ENCODE data around the gene QPRT.
A peak's percentile ranks its signal among the peaks of the same experiment; 100 is the strongest.
"Not testable (repeated sequence)": the region's sequence is repeated elsewhere in the genome, so short reads cannot be mapped to it uniquely, and the experiment has no call there.

QPRT gene

DNA sequence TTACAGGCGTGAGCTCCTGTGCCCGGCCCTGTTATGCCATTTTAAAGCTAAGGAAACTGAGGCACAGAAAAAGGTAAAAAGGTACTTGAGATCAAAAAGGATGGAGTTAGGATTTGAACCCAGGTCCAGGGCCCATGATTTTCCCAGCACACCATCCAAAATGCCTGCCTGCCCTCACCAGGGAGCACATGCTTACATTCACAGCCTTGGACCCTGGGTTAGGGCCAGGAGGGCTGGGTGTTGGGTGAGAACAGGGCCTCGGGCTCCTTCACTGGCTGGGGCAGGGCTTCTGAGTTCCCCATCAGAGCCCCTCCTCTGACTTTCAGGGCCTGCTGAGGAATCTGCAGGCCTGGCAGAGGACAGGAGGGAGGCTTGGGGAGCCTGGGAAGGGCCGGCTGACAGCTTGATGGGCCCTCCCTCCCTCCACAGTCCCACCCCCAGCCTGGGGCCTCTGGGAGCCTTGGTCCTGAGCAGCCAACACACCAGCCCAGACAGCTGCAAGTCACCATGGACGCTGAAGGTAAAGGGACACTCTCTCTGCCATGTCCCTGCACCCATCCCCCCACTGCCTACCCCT lies at the start of gene QPRT:
QPRT (plus strand) TSS at position 490 of the 577 bp plus-strand sequence; CDS start at position 508, 18 bp downstream.
- DNase-seq: peak; percentile 48 to 55

DNA sequence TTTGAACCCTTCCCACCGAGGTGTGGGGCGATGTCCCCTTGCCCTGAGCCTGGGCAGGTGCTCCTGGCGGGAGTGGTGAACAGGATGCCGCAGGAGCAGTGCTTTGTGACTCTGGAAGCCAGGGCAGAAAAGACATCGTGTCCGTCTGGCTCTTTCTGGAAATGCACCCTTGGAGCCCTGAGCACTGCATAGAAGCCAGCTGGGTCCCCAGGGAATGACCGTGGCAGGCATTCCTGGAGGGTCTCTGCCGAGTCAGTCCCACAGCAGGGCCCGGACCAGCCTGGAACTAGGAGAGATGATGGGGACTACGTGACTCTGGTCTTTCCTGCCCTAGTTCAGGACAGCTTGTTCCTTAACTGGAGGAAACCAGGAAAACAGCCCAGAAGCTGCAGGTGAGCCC lies 49.7 kb upstream of the QPRT start:
- not testable (repeated sequence) for DNase-seq

DNA sequence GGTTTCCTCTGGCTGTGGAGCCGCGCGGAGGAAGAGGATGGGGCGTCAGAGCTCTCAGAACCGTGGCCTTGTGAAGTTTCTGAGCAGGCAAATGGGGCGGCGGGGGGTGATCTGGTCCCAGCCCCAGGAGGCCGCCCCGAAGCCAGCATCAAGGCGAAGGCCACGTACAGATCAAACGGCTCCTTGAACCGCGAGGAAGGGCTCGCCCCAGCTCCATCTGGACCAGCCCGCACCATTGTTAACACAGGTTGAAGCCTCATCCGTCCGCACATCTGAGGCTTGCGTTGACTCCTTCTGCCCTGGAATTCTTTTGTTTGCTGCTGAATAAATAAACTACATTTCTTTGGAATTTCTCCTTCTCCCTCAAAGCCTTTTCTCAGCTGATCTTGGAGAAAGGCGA lies 47.3 kb upstream of the QPRT start:
- not testable (repeated sequence) for DNase-seq

DNA sequence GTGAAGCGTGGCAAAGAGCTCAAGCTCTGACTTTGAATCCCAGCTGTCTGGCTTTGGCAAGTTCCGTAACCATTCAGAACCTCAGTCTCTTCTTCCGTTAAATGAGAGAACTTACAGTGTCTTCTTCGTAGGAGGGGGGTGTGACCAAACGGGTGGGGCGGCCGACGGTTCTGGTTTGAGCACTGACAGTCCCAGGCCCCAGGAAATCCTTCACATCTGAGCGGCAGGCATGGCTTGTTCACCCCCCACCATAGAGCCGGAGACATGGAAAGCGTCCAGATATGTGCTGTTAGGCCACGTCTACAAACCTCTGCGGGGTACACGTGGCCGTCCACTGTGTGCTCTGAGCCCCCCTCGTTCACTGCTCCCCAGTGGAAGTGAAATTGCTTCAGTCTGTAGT lies 43.1 kb upstream of the QPRT start:
- DNase-seq: not testable (repeated sequence)

DNA sequence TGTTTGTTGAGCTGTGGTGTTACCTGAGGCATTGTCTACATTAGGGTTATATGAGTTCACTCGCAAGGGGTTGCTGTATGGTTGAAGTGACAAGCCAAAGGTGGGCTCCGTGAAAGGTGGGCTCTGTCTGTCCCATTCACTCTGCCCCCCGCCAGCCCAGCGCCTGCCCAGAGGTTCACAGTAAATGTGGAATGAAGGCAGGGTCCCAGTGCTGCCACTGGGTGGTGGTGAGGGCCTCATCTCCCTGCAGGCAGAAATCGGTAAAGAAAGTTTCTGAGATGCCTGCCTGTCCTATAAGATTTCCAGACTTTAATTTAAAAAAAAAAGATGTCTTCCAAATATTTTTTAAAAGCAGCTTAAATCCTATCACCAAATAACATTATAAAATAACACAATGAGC lies 42.6 kb upstream of the QPRT start:
- DNase-seq: not testable (repeated sequence)

DNA sequence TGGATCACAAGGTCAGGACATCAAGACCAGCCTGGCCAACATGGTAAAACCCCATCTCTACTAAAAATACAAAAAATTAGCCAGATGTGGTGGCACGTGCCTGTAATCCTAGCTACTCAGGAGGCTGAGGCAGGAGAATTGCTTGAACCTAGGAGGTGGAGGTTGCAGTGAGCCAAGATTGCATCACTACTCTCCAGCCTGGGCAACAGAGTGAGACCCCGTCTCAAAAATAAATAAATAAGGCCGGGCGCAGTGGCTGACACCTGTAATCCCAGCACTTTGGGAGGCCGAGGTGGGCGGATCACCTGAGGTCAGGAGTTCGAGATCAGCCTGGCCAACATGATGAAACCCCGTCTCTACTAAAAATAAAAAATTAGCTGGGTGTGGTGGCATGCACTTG lies 40.2 kb upstream of the QPRT start:
- DNase-seq: not testable (repeated sequence)

DNA sequence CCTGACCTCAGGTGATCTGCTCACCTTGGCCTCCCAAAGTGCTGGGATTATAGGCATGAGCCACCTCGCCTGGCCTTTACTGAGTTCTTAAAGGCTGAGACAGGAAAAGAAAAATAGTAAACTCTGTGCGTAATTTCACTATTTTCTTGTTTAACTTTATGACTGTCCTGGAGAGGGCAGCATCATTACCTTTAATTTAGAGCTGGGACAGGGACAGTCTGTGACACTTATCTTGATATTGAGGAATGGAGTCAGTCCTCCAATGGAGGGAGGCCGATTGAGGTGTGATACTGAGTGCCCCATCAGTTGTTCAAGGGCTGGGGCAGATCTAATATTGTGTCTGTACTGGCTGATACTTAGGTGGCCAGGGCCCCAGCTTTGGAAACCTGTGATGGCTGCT lies 37.4 kb upstream of the QPRT start:
- peak in 1 of 2 experiments; percentile 36 for DNase-seq

DNA sequence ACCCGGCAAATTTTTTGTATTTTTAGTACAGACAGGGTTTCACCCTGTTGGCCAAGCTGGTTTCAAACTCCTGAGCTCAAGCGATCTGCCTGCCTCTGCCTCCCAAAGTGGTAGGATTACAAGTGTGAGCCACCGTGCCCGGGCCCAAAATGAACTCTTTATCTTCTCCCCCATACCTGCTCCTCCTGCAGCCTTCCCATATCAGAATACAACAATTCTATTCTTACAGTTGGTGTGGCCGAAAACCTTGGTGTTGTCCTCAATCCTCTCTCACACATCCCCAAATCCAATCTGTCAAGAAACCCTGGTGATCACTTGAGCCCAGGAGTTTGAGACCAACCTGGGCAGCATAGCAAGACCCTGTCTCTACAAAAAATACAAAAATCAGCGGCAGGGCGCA lies 35.4 kb upstream of the QPRT start:
- no peak for DNase-seq

DNA sequence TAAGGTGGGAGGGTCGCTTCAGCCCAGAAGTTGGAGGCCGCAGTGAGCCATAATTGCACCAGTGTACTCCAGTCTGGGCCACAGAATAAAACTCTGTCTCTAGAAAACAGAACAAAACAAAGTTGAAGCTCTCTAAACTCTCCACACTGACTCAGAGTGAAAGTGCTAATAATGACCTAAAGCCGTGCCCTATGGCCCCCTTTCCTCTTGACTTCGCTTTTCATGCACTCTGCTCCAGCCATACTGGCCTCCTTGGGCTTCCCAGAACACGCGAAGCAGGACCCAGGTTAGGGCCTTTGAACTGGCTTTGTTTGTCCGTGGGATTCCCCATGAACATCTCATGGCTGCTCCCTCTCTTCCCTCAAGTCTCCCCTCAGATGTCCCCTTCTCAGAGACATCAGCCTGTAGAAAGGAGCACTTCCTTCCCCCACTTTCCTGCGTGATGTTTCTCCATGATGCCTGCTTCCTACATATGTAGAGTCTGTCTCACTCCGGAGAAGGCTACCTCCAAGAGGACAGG lies 34.6 kb upstream of the QPRT start:
- DNase-seq: no peak

DNA sequence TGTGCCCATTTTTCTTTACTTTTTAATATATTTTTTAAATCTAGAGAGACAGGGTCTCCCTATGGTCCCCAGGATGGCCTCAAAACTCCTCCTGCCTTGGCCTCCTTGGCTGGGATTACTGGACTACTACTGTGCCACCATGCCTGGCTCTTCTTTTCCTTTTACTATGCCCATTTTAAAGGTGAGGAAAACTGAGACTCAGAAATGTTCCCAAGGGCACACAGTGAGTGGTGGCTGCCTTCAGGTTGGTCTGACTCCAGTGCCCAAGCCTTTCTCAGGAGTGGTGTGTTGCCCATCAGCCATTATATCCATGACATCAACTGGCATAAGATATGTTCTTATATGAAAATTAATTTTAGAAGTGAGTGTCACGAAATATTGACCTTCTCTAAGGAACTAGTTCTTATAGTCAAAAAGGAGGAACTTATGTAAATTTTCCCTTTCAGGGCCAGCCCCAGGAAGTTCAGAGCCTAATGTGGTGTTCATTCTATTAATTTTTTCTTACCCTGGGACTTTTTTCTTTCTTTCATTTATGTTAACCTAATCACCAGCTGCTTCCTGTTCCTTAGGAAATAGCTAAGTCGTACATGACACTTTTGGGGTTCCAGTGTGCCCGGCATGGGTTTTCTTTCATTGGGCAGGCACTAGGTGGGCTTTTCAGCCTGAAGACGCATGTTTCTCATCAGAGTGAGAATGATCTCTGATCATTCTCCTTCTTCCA lies 33.8 kb upstream of the QPRT start:
- DNase-seq: no peak

DNA sequence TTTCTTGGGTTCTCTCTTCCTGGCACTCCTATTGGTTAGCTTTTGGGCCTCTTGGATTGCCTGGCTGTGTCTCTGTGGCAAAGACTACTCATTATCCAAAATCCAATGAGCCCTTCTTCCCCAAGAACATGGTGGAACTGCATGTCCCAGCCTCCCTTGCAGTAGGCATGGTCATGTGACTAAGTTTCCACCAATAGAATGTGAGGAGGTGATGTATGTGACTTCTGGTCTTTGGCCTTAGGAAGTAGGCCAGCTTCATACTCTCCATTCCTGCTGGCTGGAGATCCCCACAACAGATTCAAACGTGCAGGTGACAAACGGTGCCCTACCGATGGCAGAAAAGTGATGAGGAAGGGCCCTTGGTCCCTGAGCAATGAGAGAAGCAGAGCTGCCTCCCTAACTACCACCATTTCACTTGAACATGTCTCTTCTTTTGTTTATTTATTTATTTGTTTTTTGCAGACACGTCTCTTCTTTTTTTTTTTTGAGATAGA lies 33.2 kb upstream of the QPRT start:
- peak; percentile 47 to 52 for DNase-seq

DNA sequence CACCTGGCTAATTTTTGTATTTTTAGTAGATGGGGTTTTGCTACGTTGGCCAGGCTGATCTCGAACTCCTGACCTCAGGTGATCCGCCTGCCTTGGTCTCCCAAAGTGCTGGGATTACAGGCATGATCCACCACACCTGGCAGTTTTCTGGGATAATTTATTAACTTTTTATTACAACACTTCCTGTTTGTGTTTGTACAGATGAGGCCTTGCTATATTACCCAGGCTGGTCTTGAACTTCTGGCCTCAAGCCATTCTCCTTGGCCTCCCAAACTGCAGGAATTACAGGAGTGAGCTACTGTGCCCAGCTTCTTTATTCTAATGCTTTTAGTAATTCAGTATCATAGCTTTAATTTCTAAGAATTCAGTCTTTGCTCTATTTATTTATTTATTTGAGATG lies 32.0 kb upstream of the QPRT start:
- DNase-seq: no peak

DNA sequence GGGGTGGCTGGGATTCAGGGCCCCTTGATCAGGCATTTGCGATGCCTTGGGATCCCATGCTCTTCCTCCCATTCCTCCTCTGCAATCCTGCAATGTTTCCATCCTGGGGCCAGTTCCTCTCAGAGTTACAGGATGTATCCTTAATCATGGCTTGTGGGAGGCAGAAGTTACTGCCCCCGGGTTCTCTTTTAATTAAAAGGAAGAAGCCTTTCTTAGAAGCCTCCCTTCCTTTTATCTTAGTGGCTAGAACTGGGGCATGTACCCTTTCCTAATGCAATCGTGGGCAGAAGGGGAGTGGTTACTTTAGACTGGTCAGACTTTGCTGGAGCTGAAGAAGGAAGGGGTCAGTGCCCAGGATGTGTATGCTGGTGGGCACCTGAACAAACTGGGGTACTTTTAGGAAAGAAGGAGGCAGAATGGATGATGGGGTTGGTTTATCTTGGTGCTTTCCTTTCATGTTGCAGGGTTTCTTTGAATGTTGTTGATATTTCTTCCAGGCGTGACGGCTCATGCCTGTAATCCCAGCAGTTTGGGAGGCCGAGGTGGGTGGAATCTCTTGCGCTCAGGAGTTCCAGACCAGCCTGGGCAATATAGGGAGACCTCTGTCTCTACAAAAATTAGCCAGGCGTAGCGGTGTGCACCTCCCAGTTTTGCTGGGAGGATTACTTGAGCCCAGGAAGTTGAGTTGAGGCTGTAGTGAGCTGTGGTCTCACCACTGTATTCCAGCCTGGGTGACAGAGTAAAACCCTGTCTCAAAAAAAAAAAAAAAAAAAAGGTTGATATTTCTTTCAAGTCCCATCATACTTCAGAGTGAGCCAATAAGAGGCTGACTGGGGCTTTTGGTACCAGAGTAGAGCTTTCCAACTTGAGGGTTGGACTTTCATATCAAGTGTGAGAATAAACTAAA lies 29.1 kb upstream of the QPRT start:
- peak; percentile 19 to 36 for DNase-seq

DNA sequence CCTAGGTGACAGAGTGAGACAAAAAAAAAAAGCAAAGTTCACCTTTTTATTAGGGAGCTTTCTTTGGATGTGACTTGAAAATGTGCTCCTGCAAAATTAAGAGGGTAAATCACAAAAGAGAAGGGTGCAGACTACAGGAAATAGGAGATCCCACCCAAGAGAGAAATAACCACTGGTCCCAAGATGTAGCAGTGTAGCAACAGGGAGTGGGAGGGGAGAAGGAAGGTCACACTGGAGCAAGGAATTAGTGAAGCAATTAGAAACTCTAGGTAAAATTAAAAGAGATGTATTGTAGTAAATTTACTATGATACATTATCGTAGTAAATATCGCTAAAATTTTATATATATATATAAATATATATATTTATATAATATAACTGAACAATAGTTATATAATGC lies 28.2 kb upstream of the QPRT start:
- no peak for DNase-seq

DNA sequence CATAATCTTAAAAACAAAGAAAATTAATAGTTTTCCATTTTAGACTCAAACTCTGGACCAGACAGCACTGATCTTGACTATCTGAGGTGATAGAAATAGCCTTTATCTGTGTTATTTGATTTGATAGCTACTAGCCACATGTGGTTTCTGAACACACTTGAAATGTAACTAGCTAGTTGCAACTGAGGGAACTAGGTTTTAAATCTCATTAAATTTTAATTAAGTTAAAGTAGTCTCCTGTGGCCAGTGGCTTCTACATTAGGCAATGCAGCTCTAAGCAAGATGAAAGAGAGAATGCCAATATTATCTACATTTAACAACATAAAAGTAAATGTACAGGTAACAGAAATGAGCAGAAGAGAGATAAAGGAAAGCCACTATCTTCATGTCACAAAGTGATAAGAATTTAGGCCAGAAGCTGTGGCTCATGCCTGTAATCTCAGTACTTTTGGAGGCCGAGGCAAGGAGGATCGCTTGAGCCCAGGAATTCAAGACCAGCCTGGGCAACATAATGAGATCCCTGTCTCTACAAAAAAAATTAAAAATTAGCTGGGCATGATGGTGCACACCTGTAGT lies 27.1 kb upstream of the QPRT start:
- DNase-seq: no peak

DNA sequence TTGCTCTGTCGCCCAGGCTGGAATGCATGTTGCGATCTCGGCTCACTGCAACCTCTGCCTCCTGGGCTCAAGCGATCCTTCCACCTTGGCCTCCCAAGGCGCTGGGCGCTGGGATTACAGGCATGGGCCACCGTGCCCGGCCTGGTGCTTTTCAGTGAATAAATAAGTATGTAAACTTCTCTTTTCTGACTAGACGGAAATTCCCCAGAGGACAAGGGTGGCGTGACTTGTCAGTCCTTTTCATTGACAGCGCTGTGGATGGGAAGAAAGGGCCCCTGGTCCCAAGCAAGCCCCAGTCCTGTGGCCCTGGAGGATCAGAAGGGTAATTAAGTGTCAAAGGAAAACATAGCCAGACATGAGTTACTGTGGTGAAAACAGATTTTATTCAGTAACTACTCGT lies 25.5 kb upstream of the QPRT start:
- no peak for DNase-seq

DNA sequence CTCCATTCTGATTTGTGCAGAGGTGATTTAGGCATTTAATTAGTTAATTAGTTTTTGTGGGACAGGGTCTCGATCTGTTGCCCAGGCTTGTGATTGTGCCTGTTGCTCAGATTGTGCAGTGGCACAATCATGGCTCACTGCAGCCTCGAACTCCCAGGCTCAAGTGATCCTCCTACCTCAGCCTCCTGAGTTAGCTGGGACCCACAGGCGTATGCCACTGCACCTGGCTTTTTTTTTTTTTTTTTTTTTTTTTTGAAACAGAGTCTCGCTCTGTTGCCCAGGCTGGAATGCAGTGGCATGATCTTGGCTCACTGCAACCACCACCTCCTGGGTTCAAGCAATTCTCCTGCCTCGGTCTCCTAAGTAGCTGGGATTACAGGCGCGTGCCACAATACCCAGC lies 25.1 kb upstream of the QPRT start:
- DNase-seq: not testable (repeated sequence)

DNA sequence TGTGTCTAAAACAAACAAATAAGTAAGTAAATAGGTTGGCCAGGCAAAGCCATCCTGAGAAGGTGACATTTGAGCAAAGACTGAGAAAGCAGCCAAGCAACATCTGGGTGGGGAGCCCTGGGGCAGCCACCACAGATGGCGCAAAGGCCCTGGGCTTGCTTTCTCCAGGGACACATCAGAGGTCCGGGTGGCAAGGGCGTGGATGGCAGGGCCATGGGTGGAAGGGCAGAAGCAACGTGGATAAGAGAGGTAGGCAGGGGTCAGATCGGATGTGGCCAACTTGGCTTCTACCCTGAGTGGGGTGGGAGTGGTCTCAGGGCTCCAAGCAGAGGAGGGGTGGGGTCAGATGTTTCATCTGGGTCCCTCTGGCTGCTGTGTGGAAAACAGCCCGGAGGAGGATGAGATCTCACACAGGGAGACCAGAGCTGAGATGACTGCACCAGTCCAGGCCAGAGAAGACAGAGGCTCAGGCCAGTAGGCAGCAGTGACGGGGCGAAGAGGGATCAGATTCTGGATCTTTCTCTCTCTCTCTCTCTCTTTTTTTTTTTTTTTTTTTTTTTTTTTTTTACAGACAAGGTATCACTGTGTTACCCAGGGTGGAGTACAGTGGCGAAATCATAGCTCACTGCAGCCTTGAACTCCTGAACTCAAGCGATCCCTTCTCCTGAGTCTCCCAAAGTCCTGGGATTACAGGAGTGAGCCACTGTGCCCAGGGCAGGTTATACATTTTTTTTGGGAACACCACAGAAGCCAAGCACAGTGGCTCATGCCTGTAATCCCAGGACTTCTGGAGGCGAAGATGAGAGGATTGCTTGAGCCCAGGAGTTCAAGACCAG lies 22.1 kb upstream of the QPRT start:
- DNase-seq: no peak

DNA sequence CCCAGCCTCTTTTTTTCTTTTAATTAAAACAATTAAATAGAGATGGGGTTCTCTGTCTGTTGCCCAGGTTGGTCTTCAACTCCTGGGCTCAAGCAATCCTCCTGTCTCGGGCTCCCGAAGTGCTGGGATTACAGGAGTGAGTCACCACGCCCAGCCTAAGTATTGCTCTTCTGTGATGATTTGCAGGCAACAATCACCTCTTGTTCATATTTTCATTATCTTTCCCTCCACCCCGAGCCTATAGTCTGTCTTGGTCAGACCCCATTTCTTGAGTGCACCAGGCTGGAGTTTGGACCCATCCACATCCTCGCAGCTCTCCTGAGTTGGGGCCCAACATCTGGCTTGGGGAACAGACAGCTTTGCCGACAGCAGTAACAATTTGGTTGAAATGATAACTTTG lies 20.3 kb upstream of the QPRT start:
- DNase-seq: no peak

DNA sequence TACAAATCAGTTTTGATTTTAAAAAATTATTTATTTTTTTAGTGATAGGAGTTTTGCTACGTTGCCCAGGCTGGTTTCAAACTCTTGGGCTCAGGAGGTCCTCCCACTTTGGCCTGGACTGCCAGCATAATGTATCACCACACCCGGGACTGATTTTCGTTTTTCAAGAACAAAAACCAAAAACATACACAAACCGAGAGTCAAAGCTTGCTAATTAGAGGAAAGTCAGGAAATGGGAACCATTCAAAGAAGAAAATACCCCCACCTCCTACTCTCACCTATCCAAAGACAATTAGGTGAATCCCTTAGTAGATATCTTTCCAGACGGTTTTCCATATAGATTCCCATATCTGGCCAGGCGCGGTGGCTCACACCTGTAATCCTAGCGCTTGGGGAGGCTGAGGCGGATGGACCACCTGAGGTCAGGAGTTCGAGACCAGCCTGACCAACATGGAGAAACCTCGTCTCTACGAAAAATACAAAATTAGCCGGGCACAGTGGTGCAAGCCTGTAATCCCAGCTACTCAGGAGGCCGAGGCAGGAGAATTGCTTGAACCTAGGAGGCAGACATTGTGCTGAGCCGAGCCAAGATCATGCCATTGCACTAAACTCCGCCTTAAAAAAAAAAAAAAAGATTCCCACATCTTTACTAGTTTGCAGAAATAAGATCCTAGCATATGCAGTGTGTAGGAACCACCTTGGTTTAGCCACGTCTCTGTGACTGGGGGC lies 16.8 kb upstream of the QPRT start:
- DNase-seq: no peak

DNA sequence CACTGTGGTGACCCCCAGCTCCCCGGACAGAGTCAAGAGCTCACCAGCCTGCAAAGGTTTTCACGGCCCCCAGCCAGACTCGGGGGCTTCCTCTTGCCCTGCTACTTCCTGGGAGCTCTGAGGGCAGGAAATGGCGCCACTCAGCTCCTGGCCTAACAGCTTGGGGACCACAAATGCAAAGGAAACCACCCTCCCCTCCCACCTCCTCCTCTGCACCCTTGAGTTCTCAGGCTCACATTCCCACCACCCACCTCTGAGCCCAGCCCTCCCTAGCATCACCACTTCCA lies 16.3 kb upstream of the QPRT start:
- peak; percentile 88 to 92 for DNase-seq

All from Kasumi-1 (cell line).